Hepatocyte (in vitro differentiated cells): ENCODE measurements around the gene BRI3.

Experiments used
- CTCF ChIP-seq: fragments of 200-600 bp; sonication (generic); IDR thresholded peaks from 2 replicates; pipeline ENCODE4 v1.5.1; 2016; ENCODE audit warnings: antibody characterized with exemption, mild to moderate bottlenecking; ENCODE audit not compliant: poor library complexity
- EZH2 ChIP-seq: fragments of 200-600 bp; sonication (generic); IDR thresholded peaks from 2 replicates; pipeline ENCODE4 v1.6.1; 2016; ENCODE audit warnings: antibody characterized with exemption, mild to moderate bottlenecking, borderline replicate concordance

- TF ChIP-seq EZH2 = no peak
- no peak for TF ChIP-seq CTCF
These were observed 49.3 kb upstream of the BRI3 start for GRCh38 chr7:98232263-98232585.
